GM04503 (cell line): ENCODE results near the gene AFAP1L2.
A peak's percentile ranks its signal among the peaks of the same experiment; 100 is the strongest.

Experiments used
- DNase-seq: peaks from one replicate; pipeline ENCODE4 v3.0.0-alpha.2; 2012; ENCODE audit warnings: low read depth

Gene AFAP1L2

GRCh38 chr10:114412907-114413797 is 8.8 kb upstream of the AFAP1L2 start:
- no peak for DNase-seq

- no peak for DNase-seq
These were observed 4.7 kb upstream of the AFAP1L2 start for GRCh38 chr10:114408968-114409444.

- DNase-seq: no peak
These were observed 4.0 kb upstream of the AFAP1L2 start for GRCh38 chr10:114408112-114408967.

GRCh38 chr10:114406455-114406854 is 2.2 kb upstream of the AFAP1L2 start:
- no peak for DNase-seq

- DNase-seq: no peak
These were observed 679 bp upstream of the AFAP1L2 start for GRCh38 chr10:114405011-114405350.

GRCh38 chr10:114403541-114404161 is 651 bp downstream of the AFAP1L2 start:
- no peak for DNase-seq

GRCh38 chr10:114402871-114403540 is 1.3 kb downstream of the AFAP1L2 start:
- DNase-seq: no peak

GRCh38 chr10:114402233-114402632 is 2.1 kb downstream of the AFAP1L2 start:
- DNase-seq: no peak

- peak; percentile 76 for DNase-seq
These were observed 3.0 kb downstream of the AFAP1L2 start for GRCh38 chr10:114401195-114401791.

- DNase-seq: no peak
These were observed 4.2 kb downstream of the AFAP1L2 start for GRCh38 chr10:114400091-114400490.

GRCh38 chr10:114399576-114399975 is 4.7 kb downstream of the AFAP1L2 start:
- DNase-seq: no peak

- DNase-seq: no peak
These were observed 5.5 kb downstream of the AFAP1L2 start for GRCh38 chr10:114398587-114399331.

- no peak for DNase-seq
These were observed 6.6 kb downstream of the AFAP1L2 start for GRCh38 chr10:114397651-114398145.

GRCh38 chr10:114396464-114396863 is 7.8 kb downstream of the AFAP1L2 start:
- no peak for DNase-seq

- DNase-seq: no peak
These were observed 8.8 kb downstream of the AFAP1L2 start for GRCh38 chr10:114395366-114396022.

- DNase-seq: no peak
These were observed 9.8 kb downstream of the AFAP1L2 start for GRCh38 chr10:114394531-114394930.

- DNase-seq: no peak
These were observed 10.4 kb downstream of the AFAP1L2 start for GRCh38 chr10:114393886-114394285.

- DNase-seq: no peak
These were observed 10.8 kb downstream of the AFAP1L2 start for GRCh38 chr10:114393482-114393881.

GRCh38 chr10:114392112-114392835 is 12.0 kb downstream of the AFAP1L2 start:
- no peak for DNase-seq
